AG04450 (cell line): ENCODE measurements around the gene CYB5B. TPM values are rescaled to one million over a fixed set of nuclear protein-coding genes. Genes with fewer than 3 reads are reported as not detected.

Experiments used
- CTCF ChIA-PET: fragments of 300-600, 350-600 bp; formaldehyde crosslinking; extraction: SDS; loops from one replicate; lab custom pipeline; 2022; ENCODE audit warnings: antibody characterized with exemption, inconsistent platforms; lab: Charles Lee
- POLR2A ChIA-PET: fragments of 350-600 bp; formaldehyde crosslinking; extraction: SDS; loops from one replicate; lab custom pipeline; 2021; ENCODE audit warnings: antibody characterized with exemption, inconsistent platforms; lab: Yijun Ruan, JAX
- DNase-seq: peaks from one replicate; pipeline ENCODE4 v3.0.0-alpha.2; 2011; ENCODE audit warnings: low read depth, low spot score
- H3K27ac ChIP-seq: one replicate; pipeline ENCODE4 v1.5.1; 2012; ENCODE audit warnings: low read depth, low read length, control low read depth
- H3K27me3 ChIP-seq: one replicate; pipeline ENCODE4 v1.6.0; 2012; ENCODE audit warnings: low read length; ENCODE audit not compliant: control insufficient read depth, insufficient read depth
- H3K4me3 ChIP-seq: 2 replicates; pipeline ENCODE4 v1.5.1; 2011; ENCODE audit warnings: mild to moderate bottlenecking, low read depth, low read length, control low read depth
- H3K9me3 ChIP-seq: 2 replicates; pipeline ENCODE4 v1.5.1; 2012; ENCODE audit warnings: low read length; ENCODE audit not compliant: control insufficient read depth, insufficient read depth
- CTCF ChIP-seq: IDR thresholded peaks from 2 replicates; pipeline ENCODE4 v1.5.1; 2011; ENCODE audit warnings: low read depth, low read length, control low read depth, inconsistent platforms
- polyA plus RNA-seq: library from polyadenylated mRNA; depleted of rRNA; stranded (reverse); fragments of >200 nt; gene quantifications from 2 replicates; pipeline ENCODE4 v1.2.3, GENCODE V29; 2011

CYB5B gene
- polyA plus RNA-seq, 1 experiment = 148 TPM

GRCh38 chr16:69399361-69399760 lies 25.1 kb upstream of the CYB5B start:
- Histone ChIP-seq H3K27ac (no peak overlapping the region), H3K27me3 (no peaks in the 10 kb centered on the region), H3K4me3 (no peak overlapping the region), H3K9me3 (no peaks in the 10 kb centered on the region)
- no peak for DNase-seq
- POLR2A ChIA-PET = interaction anchor here (0.6 to 1.4 kb wide), 5 partner anchors 11 to 311 kb away, joined by 3 to 9 read pairs (median 3); partner anchors contain the start of gene CYB5B
- CTCF ChIA-PET = interaction anchor here (0.9 to 6.0 kb wide), 7 partner anchors 18 to 355 kb away, joined by 3 to 61 read pairs (median 4); partner anchors contain the start of genes CYB5B and NOB1
- TF ChIP-seq CTCF = no peak

- no peaks in the 10 kb centered on the region for H3K9me3 ChIP-seq
- no peak overlapping the region for H3K27ac ChIP-seq
- CTCF ChIA-PET = interaction anchor here (0.6 to 1.5 kb wide), 2 partner anchors 260 to 299 kb away, joined by 4 to 9 read pairs; no protein-coding TSS in a partner anchor
- DNase-seq = no peak
- no peak overlapping the region for H3K4me3 ChIP-seq
- POLR2A ChIA-PET = no interaction called here
- TF ChIP-seq CTCF = no peak
- H3K27me3 ChIP-seq = no peaks in the 10 kb centered on the region
Observed at GRCh38 chr16:69402439-69402838, 22.0 kb upstream of the CYB5B start.

GRCh38 chr16:69404275-69404805 lies 20.1 kb upstream of the CYB5B start:
- POLR2A ChIA-PET = interaction anchor here (0.8 to 1.5 kb wide), 2 partner anchors 13 to 163 kb away, joined by 4 read pairs; no protein-coding TSS in a partner anchor
- Histone ChIP-seq H3K9me3 (no peaks in the 10 kb centered on the region), H3K27ac (no peak overlapping the region), H3K4me3 (no peak overlapping the region), H3K27me3 (no peaks in the 10 kb centered on the region)
- CTCF ChIA-PET = interaction anchor here (0.6 to 3.0 kb wide), 3 partner anchors 8 to 350 kb away, joined by 3 to 21 read pairs (median 3); partner anchors contain the start of gene NOB1
- no peak for DNase-seq
- TF ChIP-seq CTCF = no peak

GRCh38 chr16:69405326-69405725 lies 19.1 kb upstream of the CYB5B start:
- POLR2A ChIA-PET = no interaction called here
- H3K9me3 ChIP-seq = no peaks in the 10 kb centered on the region
- H3K27me3 ChIP-seq = no peaks in the 10 kb centered on the region
- H3K4me3 ChIP-seq = no peak overlapping the region
- CTCF ChIA-PET = interaction anchor here (3.0 kb wide), 1 partner anchor 9 kb away, joined by 21 read pairs; no protein-coding TSS in a partner anchor
- DNase-seq = no peak
- no peak overlapping the region for H3K27ac ChIP-seq
- TF ChIP-seq CTCF = no peak

- CTCF ChIA-PET = interaction anchor here (3.0 kb wide), 1 partner anchor 10 kb away, joined by 21 read pairs; no protein-coding TSS in a partner anchor
Observed at GRCh38 chr16:69405757-69406156, 18.7 kb upstream of the CYB5B start.

More at GRCh38 chr16:69405757-69406156, 18.7 kb upstream of the CYB5B start:
- H3K9me3 ChIP-seq = no peaks in the 10 kb centered on the region
- no peak for TF ChIP-seq CTCF
- H3K27ac ChIP-seq = no peak overlapping the region
- H3K4me3 ChIP-seq = no peak overlapping the region
- POLR2A ChIA-PET = interaction anchor here (0.7 kb wide), 1 partner anchor 300 kb away, joined by 6 read pairs; no protein-coding TSS in a partner anchor
- DNase-seq = no peak
- no peaks in the 10 kb centered on the region for H3K27me3 ChIP-seq
